H7 (cell line): Measurements from ENCODE around the gene UBXN6. TPM values are rescaled to one million over a fixed set of nuclear protein-coding genes. Genes with fewer than 3 reads are reported as not detected.
A peak's percentile ranks its signal among the peaks of the same experiment; 100 is the strongest.

ENCODE experiments used
- DNase-seq: peaks from one replicate; pipeline ENCODE4 v3.0.0; 2012
- H3K27me3 ChIP-seq: 2 replicates; pipeline ENCODE4 v1.6.0; 2011; ENCODE audit warnings: mild to moderate bottlenecking, low read length; ENCODE audit not compliant: control insufficient read depth, insufficient read depth
- H3K36me3 ChIP-seq: replicated peaks from 2 replicates; pipeline ENCODE4 v1.5.1; 2011; ENCODE audit warnings: low read length; ENCODE audit not compliant: control insufficient read depth, insufficient read depth
- H3K4me3 ChIP-seq: 2 replicates; pipeline ENCODE4 v1.5.1; 2011; ENCODE audit warnings: low read depth, mild to moderate bottlenecking, control low read depth, low read length, moderate library complexity; ENCODE audit not compliant: insufficient read depth
- total RNA-seq: library from RNA; depleted of rRNA; stranded (reverse); fragments of >200 nt; shearing (Covaris generic); gene quantifications from 2 replicates; pipeline ENCODE4 v1.2.3, GENCODE V29; 2014

The UBXN6 gene
- total RNA-seq, 1 experiment from 2014 or later: 41.8 TPM

GRCh38 chr19:4428326-4428975 is 29.1 kb downstream of the UBXN6 start:
- peaks cover 61% of the 10 kb centered on the region for H3K36me3 ChIP-seq
- no peak for DNase-seq
- H3K4me3 ChIP-seq: no peak overlapping the region
- H3K27me3 ChIP-seq: no peaks in the 10 kb centered on the region

DNA sequence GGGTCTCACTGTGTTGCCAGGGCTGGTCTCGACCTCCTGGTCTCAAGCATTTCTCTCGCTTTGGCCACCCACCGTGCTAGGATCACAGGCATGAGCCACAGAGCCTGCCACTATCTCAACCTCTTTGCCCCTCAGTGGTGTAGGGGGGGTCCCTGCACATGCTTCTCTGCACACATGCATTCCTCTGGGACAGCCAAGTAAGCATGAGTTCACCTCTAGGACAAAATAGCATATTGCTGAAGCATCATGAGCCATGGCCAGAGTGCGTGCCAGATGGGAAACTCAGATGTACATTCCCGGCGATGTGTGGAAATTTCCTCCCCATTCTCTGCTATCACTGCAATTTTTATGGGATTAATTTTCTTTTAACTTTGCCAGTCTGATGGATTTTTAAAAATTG is 32.1 kb downstream of the UBXN6 start:
- H3K27me3 ChIP-seq: no peaks in the 10 kb centered on the region
- no peak overlapping the region for H3K4me3 ChIP-seq
- no peak for DNase-seq
- H3K36me3 ChIP-seq: peaks cover 55% of the 10 kb centered on the region

GRCh38 chr19:4423416-4424126 is 34.0 kb downstream of the UBXN6 start:
- H3K27me3 ChIP-seq: no peaks in the 10 kb centered on the region
- peaks cover 42% of the 10 kb centered on the region for H3K36me3 ChIP-seq
- H3K4me3 ChIP-seq: no peak overlapping the region
- DNase-seq: no peak

GRCh38 chr19:4416268-4416667 is 41.3 kb downstream of the UBXN6 start:
- DNase-seq: no peak

DNA sequence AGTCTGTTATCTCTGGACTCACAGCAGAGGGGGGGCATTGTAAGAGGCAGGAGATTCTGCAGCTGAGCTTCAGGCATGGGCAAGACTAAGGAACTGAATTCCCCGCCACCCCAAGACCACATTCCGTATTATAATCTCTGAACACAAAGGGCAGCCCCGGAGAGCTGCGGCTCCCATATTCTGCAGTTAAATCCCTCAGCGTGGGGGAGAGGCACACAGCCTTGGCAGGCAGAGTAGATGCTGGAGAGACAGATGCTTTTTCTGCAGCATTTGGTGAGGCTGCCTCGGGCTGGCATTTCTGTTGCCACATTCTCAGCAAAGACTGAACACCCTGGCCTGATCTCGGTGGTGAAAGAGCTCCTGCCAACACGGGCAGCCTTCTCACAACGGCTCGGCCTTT is 42.2 kb downstream of the UBXN6 start:
- DNase-seq: peak; percentile 78
- Histone ChIP-seq H3K27me3 (no peaks in the 10 kb centered on the region), H3K4me3 (no peak overlapping the region), H3K36me3 (peaks cover 33% of the 10 kb centered on the region)

More at GRCh38 chr19:4416268-4416667, 41.3 kb downstream of the UBXN6 start:
- H3K4me3 ChIP-seq: no peak overlapping the region
- peaks cover 33% of the 10 kb centered on the region for H3K36me3 ChIP-seq
- no peaks in the 10 kb centered on the region for H3K27me3 ChIP-seq

DNA sequence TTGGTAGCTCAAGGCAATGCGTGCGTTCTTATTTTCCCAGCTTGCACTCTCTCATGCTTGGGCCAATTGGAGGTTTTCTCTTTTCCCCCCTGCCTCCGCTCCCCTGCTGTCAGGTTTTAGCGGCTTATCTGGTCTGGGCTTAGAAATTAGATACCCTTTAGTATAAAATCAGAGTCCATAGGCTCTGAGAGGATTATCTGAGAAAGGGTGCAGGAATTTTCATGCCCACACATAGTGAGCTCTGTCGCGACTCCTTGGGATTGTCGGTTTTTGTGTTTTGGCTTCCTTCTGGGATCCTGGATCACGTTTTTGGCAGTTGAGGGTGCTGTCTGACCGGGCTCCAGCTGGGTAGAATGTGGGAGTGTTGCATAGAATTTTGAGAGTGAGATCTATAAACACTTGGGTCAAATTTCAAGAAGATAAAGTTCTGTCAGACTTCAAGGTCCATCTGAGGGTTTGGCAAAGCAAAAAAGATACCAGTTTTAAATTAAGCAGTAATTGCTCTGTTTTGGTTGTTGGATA is 42.7 kb downstream of the UBXN6 start:
- Histone ChIP-seq H3K4me3 (no peak overlapping the region), H3K27me3 (no peaks in the 10 kb centered on the region), H3K36me3 (peaks cover 35% of the 10 kb centered on the region)
- peak; percentile 53 for DNase-seq

DNA sequence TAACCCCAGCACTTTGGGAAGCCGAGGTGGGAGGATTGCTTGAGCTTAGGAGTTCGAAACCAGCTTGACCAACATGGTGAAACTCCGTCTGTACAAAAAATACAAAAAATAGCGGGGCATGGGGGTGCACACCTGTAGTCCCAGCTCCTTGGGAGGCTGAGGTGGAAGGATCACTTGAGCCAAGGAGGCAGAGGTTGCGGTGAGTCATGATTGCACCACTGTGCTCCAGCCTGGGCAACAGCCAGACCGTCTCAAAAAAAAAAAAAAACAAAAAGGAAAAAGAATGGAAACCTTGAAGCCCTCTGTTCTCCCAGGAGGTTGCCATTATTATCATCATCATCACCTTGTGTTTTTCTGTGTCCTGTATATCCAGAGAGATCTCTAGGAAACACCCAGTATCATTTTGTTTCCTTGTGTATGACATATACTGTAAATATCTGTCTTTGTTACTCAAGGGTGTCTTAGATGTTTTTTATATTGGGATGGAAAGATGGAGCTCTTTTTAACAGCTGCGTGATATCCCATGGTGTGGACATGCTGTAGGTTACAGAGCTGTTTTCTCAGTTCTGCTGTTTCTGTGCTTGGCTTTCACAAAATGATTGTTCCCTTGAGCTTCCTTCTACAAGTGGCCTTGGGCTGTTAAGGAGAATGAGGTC is 43.3 kb downstream of the UBXN6 start:
- peaks cover 36% of the 10 kb centered on the region for H3K36me3 ChIP-seq
- no peak overlapping the region for H3K4me3 ChIP-seq
- DNase-seq: no peak
- H3K27me3 ChIP-seq: no peaks in the 10 kb centered on the region

DNA sequence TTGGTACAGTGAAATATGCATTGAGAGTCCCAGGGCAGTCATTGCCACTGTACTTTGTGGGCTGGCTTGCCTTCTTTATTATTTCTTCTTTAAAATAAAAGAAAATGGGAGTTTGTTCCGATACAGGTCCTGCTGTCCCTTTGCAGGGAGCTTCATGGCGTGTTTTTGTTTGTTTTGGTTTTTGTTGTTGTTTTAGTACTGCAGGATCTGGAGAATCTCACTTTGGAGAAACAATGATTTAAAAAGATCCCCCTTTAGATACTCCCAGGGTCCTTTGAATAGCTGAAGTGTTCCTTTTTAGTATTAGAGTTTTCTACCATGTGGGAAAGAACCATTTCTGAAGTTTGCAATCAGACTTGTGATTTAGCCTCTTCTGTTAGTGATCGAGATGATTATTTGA is 44.0 kb downstream of the UBXN6 start:
- H3K27me3 ChIP-seq: no peaks in the 10 kb centered on the region
- DNase-seq: no peak

GRCh38 chr19:4409123-4409933 is 48.3 kb downstream of the UBXN6 start:
- H3K4me3 ChIP-seq: no peak overlapping the region
- DNase-seq: peak; percentile 79

More for the DNA sequence above, 44.0 kb downstream of the UBXN6 start:
- Histone ChIP-seq H3K4me3 (no peak overlapping the region), H3K36me3 (peaks cover 36% of the 10 kb centered on the region)

DNA sequence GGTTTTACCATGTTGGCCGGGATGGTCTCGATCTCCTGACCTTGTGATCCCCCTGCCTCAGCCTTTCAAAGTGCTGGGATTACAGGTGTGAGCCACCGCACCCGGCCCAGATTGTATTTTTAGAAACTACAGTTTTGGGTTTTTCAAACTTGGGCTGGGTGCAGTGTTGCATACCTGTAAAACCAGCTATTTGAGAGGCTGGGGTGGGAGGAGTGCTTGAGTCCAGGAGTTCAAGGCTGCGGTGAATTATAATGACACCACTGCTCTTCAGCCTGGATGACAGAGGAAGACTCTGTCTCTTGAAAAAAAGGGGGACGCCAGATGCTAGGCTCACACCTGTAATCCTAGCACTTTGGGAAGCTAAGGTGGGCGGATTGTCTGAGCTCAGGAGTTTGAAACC is 51.0 kb downstream of the UBXN6 start:
- H3K36me3 ChIP-seq: peaks cover 18% of the 10 kb centered on the region
- H3K27me3 ChIP-seq: no peaks in the 10 kb centered on the region
- no peak overlapping the region for H3K4me3 ChIP-seq
- DNase-seq: no peak

More at GRCh38 chr19:4409123-4409933, 48.3 kb downstream of the UBXN6 start:
- H3K27me3 ChIP-seq: no peaks in the 10 kb centered on the region
- peaks cover 33% of the 10 kb centered on the region for H3K36me3 ChIP-seq

DNA sequence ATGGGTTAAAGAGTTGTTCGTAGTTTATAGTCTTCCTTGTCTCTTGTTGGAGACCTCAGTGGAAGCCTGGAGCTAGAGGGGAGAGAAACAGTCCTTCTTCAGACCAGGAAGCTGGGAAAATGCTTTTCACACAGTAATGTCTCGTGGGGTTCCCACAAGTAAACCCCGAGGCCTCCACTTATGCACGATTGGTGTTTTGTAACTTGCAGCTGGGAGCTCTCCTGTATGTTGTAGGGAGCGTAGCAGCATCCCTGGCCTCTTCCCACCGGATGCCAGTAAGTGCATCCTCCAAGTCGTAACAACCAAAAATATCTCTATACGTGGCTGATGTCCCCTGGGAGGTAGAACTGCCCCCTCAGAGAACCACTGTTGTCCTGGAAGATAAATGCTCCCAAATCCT is 51.6 kb downstream of the UBXN6 start:
- Histone ChIP-seq H3K27me3 (no peaks in the 10 kb centered on the region), H3K4me3 (no peak overlapping the region), H3K36me3 (peaks cover 17% of the 10 kb centered on the region)
- no peak for DNase-seq

DNA sequence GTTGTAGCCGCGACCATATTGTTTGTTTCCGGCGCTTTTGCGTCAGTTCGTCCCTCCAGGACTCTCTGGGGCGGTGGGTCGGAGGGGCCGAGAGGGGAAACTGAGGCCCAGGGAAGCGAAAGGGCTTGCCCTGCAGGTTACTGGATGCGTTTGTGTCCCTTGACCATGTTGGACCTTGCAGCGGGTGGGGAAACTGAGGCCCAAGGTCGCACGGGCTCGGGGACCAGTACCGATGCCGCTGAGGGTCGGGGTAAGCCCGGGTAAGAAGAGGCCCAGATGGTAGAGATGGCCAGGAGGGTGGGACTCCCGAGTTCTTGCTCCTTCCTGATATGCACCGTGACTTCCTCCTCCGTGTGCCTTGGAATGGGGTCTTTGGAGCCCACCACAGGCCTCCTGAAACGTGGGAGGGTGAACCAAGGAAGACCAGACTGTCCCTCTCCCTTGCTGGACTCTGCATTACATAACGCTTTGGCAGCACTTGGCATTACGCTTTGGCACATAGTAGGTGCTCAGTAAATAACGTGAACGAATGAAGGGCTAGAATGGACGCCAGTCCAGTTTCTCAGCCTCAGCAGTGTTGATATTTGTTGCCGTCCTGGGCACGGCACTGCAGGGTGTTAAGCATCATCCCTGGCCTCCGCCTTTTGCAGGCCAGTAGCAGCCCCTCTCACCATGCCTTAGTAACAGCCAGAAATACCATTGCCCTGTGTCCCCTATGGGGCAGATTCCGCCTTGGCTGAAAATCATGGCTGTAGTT is 54.4 kb downstream of the UBXN6 start:
- peak overlapping the region; percentile 86 for H3K4me3 ChIP-seq
- H3K27me3 ChIP-seq: no peaks in the 10 kb centered on the region
- H3K36me3 ChIP-seq: peaks cover 5% of the 10 kb centered on the region
- DNase-seq: peak; percentile 52

DNA sequence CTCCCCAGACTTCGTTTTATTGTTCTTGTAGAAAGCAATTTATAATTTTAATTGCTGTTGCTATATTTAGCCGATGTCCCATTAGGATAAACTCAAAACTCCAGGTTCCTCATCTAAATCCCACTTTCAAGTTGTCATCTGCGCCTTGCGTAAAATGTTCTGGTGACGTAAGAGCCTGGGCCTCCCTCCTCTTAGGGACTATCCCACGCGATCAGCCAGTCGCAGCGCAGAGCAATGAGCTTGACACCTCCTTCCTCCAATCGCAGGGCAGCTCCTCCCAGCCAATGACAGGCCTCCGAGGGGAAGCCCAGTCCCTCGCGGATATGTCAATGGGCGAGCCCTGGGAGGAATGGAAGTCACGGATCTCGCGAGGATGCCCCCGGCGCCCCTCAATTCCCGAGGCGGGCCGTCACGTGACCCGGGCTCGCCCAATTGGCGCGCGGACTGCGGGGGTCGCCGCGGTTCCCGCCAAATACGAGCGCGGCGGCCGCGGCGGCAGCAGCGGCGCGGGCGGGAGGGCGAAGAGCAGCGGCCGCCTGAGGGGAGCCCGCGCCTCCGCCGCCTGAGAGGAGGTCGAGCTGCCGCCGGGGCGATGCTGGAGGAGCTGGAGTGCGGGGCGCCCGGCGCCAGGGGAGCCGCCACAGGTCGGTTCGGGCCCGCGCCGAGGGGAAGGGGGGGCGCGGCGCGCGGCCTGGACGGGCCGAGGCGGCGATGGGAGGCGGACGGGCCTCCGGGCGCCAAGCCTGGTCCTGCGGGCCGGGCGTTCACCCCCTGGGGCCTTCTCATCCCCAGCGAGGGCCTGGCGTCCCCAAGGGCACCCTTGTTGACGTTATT is 55.2 kb downstream of the UBXN6 start, which contains the start of gene CHAF1A:
Gene CHAF1A, plus strand, starts transcription at position 470 of the 834 bp plus-strand sequence. Its CDS starts 123 bp downstream, at position 593.
- no peaks in the 10 kb centered on the region for H3K27me3 ChIP-seq
- DNase-seq: peak; percentile 100
- peak within 1 kb of the TSS; percentile 86 for H3K4me3 ChIP-seq
- H3K36me3 ChIP-seq: peaks cover 6% of the 10 kb centered on the region
